DOHH2 (cell line): ENCODE measurements around the gene CEP44.

ENCODE experiments used
- CTCF ChIP-seq: fragments of 200-600 bp; sonication (generic); IDR thresholded peaks from one replicate; pipeline ENCODE4 v1.5.1; 2014; ENCODE audit warnings: antibody characterized with exemption, mild to moderate bottlenecking, low read depth, low read length; ENCODE audit not compliant: poor library complexity, severe bottlenecking
- EZH2phosphoT487 ChIP-seq: fragments of 200-600 bp; sonication (generic); IDR thresholded peaks from 2 replicates; pipeline ENCODE4 v1.6.1; 2017; ENCODE audit warnings: borderline replicate concordance, mild to moderate bottlenecking, antibody characterized with exemption, low read length, moderate library complexity, mixed read lengths

GRCh38 chr4:174254613-174255012, 29.1 kb upstream of the CEP44 start:
- TF ChIP-seq CTCF, result no peak
- no peak for TF ChIP-seq EZH2phosphoT487
